K562 (cell line): ENCODE data around the gene ATF5. TPM values are rescaled to one million over a fixed set of nuclear protein-coding genes. Genes with fewer than 3 reads are reported as not detected.

ENCODE experiments used
- ATAC-seq: fragments of 200-7000 bp; cut with Tn5 transposase; 3 replicates; pipeline ENCODE4 v1.9.1; 2020; ENCODE audit warnings: moderate library complexity
- BruUV-seq: library from RNA; stranded (reverse); fragments of 400-500 nt; replicated peaks from 2 replicates; lab custom pipeline; 2021; lab: Mats Ljungman, UMichigan
- CTCF ChIA-PET: fragments of 300-600 bp; formaldehyde crosslinking; extraction: SDS; loops from one replicate; lab custom pipeline; 2021; ENCODE audit warnings: low intra/inter-chr PET ratio; lab: Yijun Ruan, JAX
- POLR2A ChIA-PET: fragments of 300-600, 350-650 bp; sonication (Branson Sonifier 250); formaldehyde crosslinking; extraction: SDS; loops from one replicate; lab custom pipeline; 2021; ENCODE audit warnings: antibody characterized with exemption, inconsistent platforms; lab: Yijun Ruan, JAX
- DNase-seq, 4 experiments: peaks; one replicate each; pipeline versions ENCODE4 v3.0.0 to v3.0.0-alpha.2; 2011 to 2018; ENCODE audit warnings: low spot score in 3 of 4, mixed read lengths in 3 of 4; ENCODE audit errors: extremely low read depth in 1 of 4
- FAIRE-seq: peaks from 2 replicates; lab custom pipeline; 2011; peaks lifted over from hg19 to GRCh38; lab: Jason Lieb, UNC
- H2AFZ ChIP-seq: 2 replicates; pipeline ENCODE4 v1.6.0; 2011; ENCODE audit warnings: low read depth, low read length, control low read depth, inconsistent platforms
- H3K27ac ChIP-seq: fragments of 200-600 bp; 3 replicates; pipeline ENCODE4 v1.8.0; 2011; ENCODE audit warnings: low read depth, mild to moderate bottlenecking, control low read depth, inconsistent platforms, low read length, moderate library complexity, mixed read lengths; ENCODE audit errors: extremely low read depth
- H3K27me3 ChIP-seq, 2 experiments: fragments of 300-600 bp in 1 of 2; 2 replicates in 1 of 2; 3 replicates in 1 of 2; pipeline versions ENCODE4 v1.6.0 to v1.8.0; 2011; ENCODE audit warnings: inconsistent platforms in 2 of 2, low read length in 2 of 2, mild to moderate bottlenecking in 1 of 2, mixed read lengths in 1 of 2, moderate library complexity in 1 of 2; ENCODE audit not compliant: control insufficient read depth in 2 of 2, insufficient read depth in 2 of 2
- H3K36me3 ChIP-seq: fragments of 300-600 bp; 3 replicates; pipeline ENCODE4 v1.8.0; 2011; ENCODE audit warnings: mild to moderate bottlenecking, low read length, inconsistent platforms; ENCODE audit not compliant: control insufficient read depth, insufficient read depth
- H3K4me1 ChIP-seq, 2 experiments: fragments of 200-600 bp in 1 of 2; replicated peaks in 1 of 2; 2 replicates in 1 of 2; 3 replicates in 1 of 2; pipeline versions ENCODE4 v1.5.1 to v1.8.0; 2011; ENCODE audit warnings: inconsistent platforms in 2 of 2, low read length in 2 of 2, mild to moderate bottlenecking in 1 of 2, mixed read lengths in 1 of 2, moderate library complexity in 1 of 2; ENCODE audit not compliant: control insufficient read depth in 2 of 2, insufficient read depth in 2 of 2
- H3K4me2 ChIP-seq: 2 replicates; pipeline ENCODE4 v1.6.1; 2011; ENCODE audit warnings: low read length, control low read depth, inconsistent platforms, mixed read lengths; ENCODE audit not compliant: insufficient read depth
- H3K4me3 ChIP-seq: fragments of 200-600 bp; sonication (generic), shearing (Covaris generic); 2 replicates; pipeline ENCODE4 v1.5.1; 2016; ENCODE audit warnings: control low read depth, inconsistent platforms
- H3K79me2 ChIP-seq: fragments of 200-600 bp; 3 replicates; pipeline ENCODE4 v1.8.0; 2011; ENCODE audit warnings: low read length, inconsistent platforms; ENCODE audit not compliant: control insufficient read depth, insufficient read depth
- H3K9ac ChIP-seq, 2 experiments: 2 replicates each; pipeline versions ENCODE4 v1.6.0 to v1.6.1; 2011; ENCODE audit warnings: low read depth in 2 of 2, low read length in 2 of 2, control low read depth in 1 of 2, inconsistent platforms in 1 of 2, mild to moderate bottlenecking in 1 of 2, mixed read lengths in 1 of 2; ENCODE audit not compliant: insufficient read depth in 1 of 2
- H3K9me1 ChIP-seq: one replicate; pipeline ENCODE4 v1.6.0; 2011; ENCODE audit warnings: inconsistent platforms, mild to moderate bottlenecking, low read length, moderate library complexity; ENCODE audit not compliant: control insufficient read depth, insufficient read depth
- H3K9me3 ChIP-seq: replicated peaks from 2 replicates; pipeline ENCODE4 v1.5.1; 2011; ENCODE audit warnings: low read depth, low read length, inconsistent platforms; ENCODE audit not compliant: control insufficient read depth, insufficient read depth
- H4K20me1 ChIP-seq: replicated peaks from 2 replicates; pipeline ENCODE4 v1.6.1; 2011; ENCODE audit warnings: low read length, inconsistent platforms, mixed read lengths; ENCODE audit not compliant: control insufficient read depth, insufficient read depth
- ADNP ChIP-seq: fragments of 200-800 bp; sonication (Bioruptor generic); IDR thresholded peaks from 2 replicates; pipeline ENCODE4 v1.6.1; 2016; ENCODE audit warnings: missing genetic modification characterization, missing compliant biosample characterization
- ARID1B ChIP-seq: fragments of 450-650 bp; IDR thresholded peaks from 2 replicates; pipeline ENCODE4 v1.6.1; 2016; ENCODE audit warnings: antibody characterized with exemption, mild to moderate bottlenecking, inconsistent platforms
- CBFA2T3 ChIP-seq: fragments of 450-650 bp; IDR thresholded peaks from 2 replicates; pipeline ENCODE4 v1.6.1; 2017
- FOSL1 ChIP-seq: fragments of 200-800 bp; sonication (Bioruptor generic); conservative IDR thresholded peaks from 2 replicates; pipeline ENCODE4 v1.6.1; 2016; ENCODE audit warnings: missing genetic modification characterization, missing compliant biosample characterization
- POLR3A ChIP-seq: IDR thresholded peaks from 2 replicates; pipeline ENCODE4 v1.6.1; 2011; ENCODE audit warnings: borderline replicate concordance, mild to moderate bottlenecking, moderate library complexity; ENCODE audit not compliant: insufficient read length, insufficient read depth; ENCODE audit errors: extremely low read depth
- TCF3 ChIP-seq: sonication (generic); formaldehyde crosslinking; IDR thresholded peaks from 2 replicates; pipeline ENCODE4 v1.4.0; 2020; ENCODE audit warnings: mild to moderate bottlenecking, missing genetic modification reagents
- TEAD1 ChIP-seq, 2 experiments: fragments of 450-650 bp in 1 of 2; sonication (generic) in 1 of 2; formaldehyde crosslinking; IDR thresholded peaks; 2 replicates each; pipeline versions ENCODE4 v1.4.0 to v1.8.0; 2020 to 2022; ENCODE audit warnings: mild to moderate bottlenecking in 2 of 2, missing genetic modification reagents in 1 of 2
- TEAD4 ChIP-seq, 2 experiments: sonication (generic) in 1 of 2; formaldehyde crosslinking in 1 of 2; IDR thresholded peaks; 2 replicates each; pipeline versions ENCODE4 v1.6.1 to v1.8.0; 2012 to 2022; ENCODE audit warnings: borderline replicate concordance in 1 of 2, inconsistent platforms in 1 of 2, low read length in 1 of 2, mild to moderate bottlenecking in 1 of 2, missing genetic modification reagents in 1 of 2
- ZNF263 ChIP-seq: sonication (generic); formaldehyde crosslinking; IDR thresholded peaks from 2 replicates; pipeline ENCODE4 v1.8.0; 2022; ENCODE audit warnings: mild to moderate bottlenecking, missing genetic modification reagents, borderline replicate concordance
- ZNF384 ChIP-seq: IDR thresholded peaks from 2 replicates; pipeline ENCODE4 v1.6.1; 2012; ENCODE audit warnings: low read depth, low read length, improper control_type of control experiment
- WGBS: fragments of 100-300 bp; shearing (Covaris generic); methylation state at CpG from one replicate; pipeline ENCODE4 v1.1.6; 2016; ENCODE audit warnings: low coverage, mixed read lengths; ENCODE audit not compliant: insufficient coverage; ENCODE audit errors: missing lambda C conversion rate; 5-methylcytosine and 5-hydroxymethylcytosine counted together
- in situ Hi-C: fragments of 300-500 bp; cut with MboI; formaldehyde crosslinking; loops from 4 replicates; pipeline ENCODE4 v1.15.0; 2018; ENCODE audit warnings: inconsistent platforms, mixed read lengths
- intact Hi-C: fragments of 100-400 bp; cut with micrococcal nuclease; formaldehyde crosslinking; loops from 2 replicates; pipeline ENCODE4 v1.14.2; 2022
- polyA plus RNA-seq, 8 experiments: library from polyadenylated mRNA; depleted of rRNA in 4 of 8; stranded (reverse) in 5 of 8; unstranded in 3 of 8; fragments of >200 nt; fragmentation: Nextera tagmentation in 2 of 8; fragmentation: Illumina TruSeq in 1 of 8; extraction: Ambion mirVana in 2 of 8; extraction: Trizol in 1 of 8; gene quantifications; 2 replicates each; pipeline versions ENCODE4 v1.2.1 to v1.2.3, GENCODE V29; 2011 to 2014; ENCODE audit warnings: inconsistent platforms in 1 of 8, missing spikeins in 1 of 8
- total RNA-seq, 7 experiments: library from RNA; depleted of rRNA in 6 of 7; stranded (reverse); fragments of >200 nt in 6 of 7; fragmentation: Illumina TruSeq in 2 of 7; extraction: Trizol in 2 of 7; gene quantifications; 2 replicates each; pipeline versions ENCODE4 v1.2.1 to v1.2.3, GENCODE V29; 2011 to 2021; ENCODE audit warnings: low replicate concordance in 1 of 7

The ATF5 gene
- total and polyA plus RNA-seq, 9 of the 15 experiments (the other 6 are each of a cell fraction or from before 2014, with no cell fraction given), result 3.0 to 57.6 (median 11.1) TPM

GRCh38 chr19:49976496-49976895, 47.5 kb downstream of the ATF5 start:
- no peaks in the 10 kb centered on the region for H3K79me2 ChIP-seq
- H2AFZ ChIP-seq, result no peak overlapping the region
- H3K4me3 ChIP-seq, result no peak overlapping the region
- ChIA-PET CTCF (no interaction called here), POLR2A (interaction anchor here (1.4 kb wide), 1 partner anchor 9 kb away, joined by 5 read pairs; no protein-coding TSS in a partner anchor)
- no peak for DNase-seq
- BruUV-seq, result no TSS peak
- H3K9ac ChIP-seq, result peak overlapping the region in 1 of 2 experiments; percentile 9; a peak in 1 of 4 replicates
- H3K27ac ChIP-seq, result no peak overlapping the region
- H3K9me1 ChIP-seq, result peaks cover 5% of the 10 kb centered on the region
- no peak for FAIRE-seq
- H3K27me3 ChIP-seq, result peaks cover 0 to 4% of the 10 kb centered on the region in 2 experiments; a peak in 2 of 5 replicates
- no peak overlapping the region; the same call in 1 of the 2 replicates for H3K4me2 ChIP-seq
- H3K36me3 ChIP-seq, result no peaks in the 10 kb centered on the region; the same call in 2 of the 3 replicates
- TF ChIP-seq ARID1B, result peak; percentile 47
- peak; percentile 41; the same call in 1 of the 2 replicates for TF ChIP-seq TEAD4 (IDR thresholded peaks at IDR 0.05; ENCODE audit: low read length)
- no peak for TF ChIP-seq TEAD4 (CRISPR knock-in tag; IDR thresholded peaks at IDR 0.05; ENCODE audit: borderline replicate concordance)
- TF ChIP-seq TCF3, result peak; percentile 56
- TF ChIP-seq FOSL1 (tag), result peak; percentile 68
- TF ChIP-seq POLR3A, result no peak
- TF ChIP-seq ZNF263 (CRISPR knock-in tag), result no peak
- 0 out of 2 replicates have a peak, but pooled peaks have one; percentile 18 for TF ChIP-seq ADNP (tag)
- peak in 1 of 2 experiments; percentile 93; a peak in 2 of 4 replicates for TF ChIP-seq TEAD1 (CRISPR knock-in tag; IDR thresholded peaks at IDR 0.05)
- TF ChIP-seq CBFA2T3, result peak; percentile 40; the same call in 1 of the 2 replicates
- TF ChIP-seq ZNF384, result peak; percentile 43
- peaks cover 5% of the 10 kb centered on the region; the same call in 1 of the 2 replicates for H4K20me1 ChIP-seq
- no peaks in the 10 kb centered on the region for H3K9me3 ChIP-seq
- peaks cover under 1 to 20% of the 10 kb centered on the region in 2 experiments; a peak in 3 of 5 replicates for H3K4me1 ChIP-seq
- intact Hi-C loops, result no loop called here
- 27% methylated on average over 3 of the region's 3 CpGs for whole genome bisulfite sequencing
- in situ Hi-C loops, result loop anchor here (5.0 kb wide), 1 partner anchor 39 kb away; no protein-coding TSS in a partner anchor
- ATAC-seq, result no peak
